NCI-H526 treated with DMSO at 0.1 percent for 48 hours (cell line): ENCODE measurements around the gene GATD1.

Experiments
- DNase-seq: peaks from one replicate; lab custom pipeline; 2025; lab: John Stamatoyannopoulos, UW

Gene GATD1

DNA sequence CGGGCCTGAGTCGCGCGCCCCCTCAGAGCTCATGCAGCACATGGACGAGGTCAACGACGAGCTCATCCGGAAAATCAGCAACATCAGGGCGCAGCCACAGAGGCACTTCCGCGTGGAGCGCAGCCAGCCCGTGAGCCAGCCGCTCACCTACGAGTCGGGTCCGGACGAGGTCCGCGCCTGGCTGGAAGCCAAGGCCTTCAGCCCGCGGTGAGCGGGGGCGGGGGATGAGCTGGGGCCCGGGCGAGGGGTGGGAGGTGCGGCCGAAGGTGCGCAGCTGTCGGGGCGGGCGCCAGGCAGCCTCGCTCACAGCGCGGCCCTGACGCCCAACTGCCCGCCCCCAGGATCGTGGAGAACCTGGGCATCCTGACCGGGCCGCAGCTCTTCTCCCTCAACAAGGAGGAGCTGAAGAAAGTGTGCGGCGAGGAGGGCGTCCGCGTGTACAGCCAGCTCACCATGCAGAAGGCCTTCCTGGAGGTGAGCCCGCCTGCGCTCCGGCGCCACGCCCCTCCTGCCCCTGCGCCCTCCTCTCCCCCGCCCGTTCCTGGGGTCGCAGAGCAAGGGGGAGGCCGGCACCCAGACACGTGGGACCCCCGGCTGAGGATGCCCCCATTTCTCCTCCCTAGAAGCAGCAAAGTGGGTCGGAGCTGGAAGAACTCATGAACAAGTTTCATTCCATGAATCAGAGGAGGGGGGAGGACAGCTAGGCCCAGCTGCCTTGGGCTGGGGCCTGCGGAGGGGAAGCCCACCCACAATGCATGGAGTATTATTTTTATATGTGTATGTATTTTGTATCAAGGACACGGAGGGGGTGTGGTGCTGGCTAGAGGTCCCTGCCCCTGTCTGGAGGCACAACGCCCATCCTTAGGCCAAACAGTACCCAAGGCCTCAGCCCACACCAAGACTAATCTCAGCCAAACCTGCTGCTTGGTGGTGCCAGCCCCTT is 50.7 kb downstream of the GATD1 start:
- peak; percentile 66 for DNase-seq

DNA sequence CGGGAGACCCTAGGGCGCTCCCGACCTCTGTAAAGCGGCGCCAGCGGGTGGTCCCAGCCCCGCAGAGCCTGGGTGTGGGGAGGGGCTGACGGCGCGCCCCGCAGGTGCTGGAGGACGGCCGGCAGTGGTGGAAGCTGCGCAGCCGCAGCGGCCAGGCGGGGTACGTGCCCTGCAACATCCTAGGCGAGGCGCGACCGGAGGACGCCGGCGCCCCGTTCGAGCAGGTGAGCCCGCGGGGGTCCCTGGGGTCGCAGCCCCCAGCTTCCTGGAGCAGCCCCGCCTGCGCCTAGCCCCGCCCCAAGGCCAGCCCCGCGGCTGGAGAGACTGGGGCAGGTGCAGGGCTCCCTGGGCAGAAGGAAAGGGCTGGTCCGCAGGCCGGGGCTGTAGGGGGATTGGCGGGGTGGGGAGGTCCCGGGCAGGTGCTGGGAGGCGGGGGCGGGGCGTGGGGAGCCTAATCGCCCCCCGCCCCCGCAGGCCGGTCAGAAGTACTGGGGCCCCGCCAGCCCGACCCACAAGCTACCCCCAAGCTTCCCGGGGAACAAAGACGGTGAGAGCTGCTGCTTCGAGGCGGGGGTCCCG is 51.6 kb downstream of the GATD1 start:
- no peak for DNase-seq

DNA sequence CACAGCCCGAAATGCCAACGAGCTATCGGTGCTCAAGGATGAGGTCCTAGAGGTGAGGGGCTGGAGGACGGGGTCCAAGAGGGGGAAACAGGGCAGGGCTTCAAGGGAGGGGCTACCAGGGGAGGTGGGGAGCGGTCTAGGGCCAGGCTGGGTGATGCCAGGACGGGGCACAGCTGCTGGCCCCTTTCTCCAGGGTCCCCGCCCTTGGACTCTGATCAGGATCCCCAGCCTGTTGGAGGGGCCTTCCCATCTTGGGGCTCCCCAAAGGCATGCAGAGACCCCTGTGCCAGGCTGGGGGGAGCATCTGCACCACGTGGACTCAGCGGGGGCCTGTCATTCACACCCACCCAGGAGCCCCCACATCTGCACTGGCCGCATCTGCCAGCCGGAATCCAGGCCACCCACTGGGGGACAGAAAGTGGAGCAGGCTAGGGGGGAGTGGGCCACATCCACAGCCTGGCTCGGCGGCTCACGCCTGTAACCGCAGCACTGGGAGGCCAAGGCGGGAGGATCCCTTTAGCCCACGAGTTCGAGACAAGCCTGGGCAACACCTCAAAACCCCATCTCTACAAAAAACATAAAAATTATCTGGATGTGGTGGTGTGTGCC is 52.4 kb downstream of the GATD1 start:
- no peak for DNase-seq

DNA sequence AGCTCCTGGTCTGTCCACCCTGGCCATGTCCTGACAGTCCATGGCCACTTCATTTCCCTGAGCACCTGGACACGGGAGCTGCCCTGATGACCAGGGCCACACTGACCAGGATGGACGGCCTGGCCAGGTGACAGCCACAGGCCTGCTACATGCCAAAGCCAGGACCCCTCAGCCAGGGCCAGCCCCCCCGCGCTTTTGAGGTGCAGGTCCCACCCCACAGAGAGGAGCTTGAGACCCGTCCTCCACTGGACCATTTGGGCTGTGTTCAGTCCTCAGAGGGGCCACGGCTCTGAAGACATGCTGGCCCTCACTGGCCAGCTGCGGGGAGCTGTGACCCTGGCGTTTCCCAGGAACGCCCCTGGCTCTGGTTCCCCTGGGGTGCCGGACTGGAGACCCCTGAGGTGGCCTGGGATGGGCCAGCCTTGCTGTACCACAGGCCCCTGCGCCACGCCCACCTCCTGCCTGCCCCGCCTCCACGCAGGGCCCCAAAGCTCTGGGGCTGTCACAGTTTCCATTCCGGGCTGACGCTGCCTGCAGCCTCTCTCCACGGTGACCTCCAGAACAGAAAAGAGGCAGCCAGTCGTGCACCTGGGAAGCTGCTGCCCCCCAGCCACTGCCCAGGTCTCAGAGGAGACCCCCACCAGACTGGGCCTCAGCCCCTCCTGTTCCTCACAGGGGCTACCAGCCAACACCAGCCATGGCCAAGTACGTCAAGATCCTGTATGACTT is 53.1 kb downstream of the GATD1 start:
- DNase-seq = no peak

DNA sequence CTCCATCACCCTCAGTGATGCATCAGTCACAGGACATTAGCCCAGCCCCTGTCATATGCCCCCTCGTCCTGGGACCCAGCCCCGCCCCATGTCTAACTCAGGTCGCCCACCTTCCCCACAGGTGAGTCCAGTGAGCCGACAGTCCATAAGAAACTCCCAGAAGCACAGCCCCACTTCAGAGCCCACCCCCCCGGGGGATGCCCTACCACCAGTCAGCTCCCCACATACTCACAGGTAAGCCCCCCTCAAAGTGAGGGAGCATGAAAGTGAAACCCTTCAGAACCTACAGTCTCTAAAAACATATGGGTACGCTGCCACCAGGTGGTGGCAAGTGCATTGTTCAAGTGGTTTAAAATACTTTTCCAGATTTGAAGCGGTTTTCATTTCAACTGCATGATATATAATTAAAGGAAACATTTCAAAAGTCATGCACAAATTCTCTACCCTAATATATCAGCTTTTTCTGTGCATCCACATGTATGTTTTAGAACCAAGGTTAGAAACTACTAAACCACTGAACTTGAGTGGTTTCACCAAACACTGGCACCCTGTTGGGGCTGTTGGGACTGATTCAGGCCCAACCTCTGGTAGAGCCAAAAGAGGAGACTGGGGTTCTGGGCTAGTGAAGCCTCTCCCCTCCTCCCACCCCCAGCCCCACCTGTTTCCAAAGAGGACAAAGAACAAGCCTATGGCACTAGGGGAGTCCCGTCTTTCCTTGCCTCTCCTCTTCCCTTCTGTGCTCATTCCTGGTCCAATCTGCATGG is 54.0 kb downstream of the GATD1 start:
- peak; percentile 47 for DNase-seq

DNA sequence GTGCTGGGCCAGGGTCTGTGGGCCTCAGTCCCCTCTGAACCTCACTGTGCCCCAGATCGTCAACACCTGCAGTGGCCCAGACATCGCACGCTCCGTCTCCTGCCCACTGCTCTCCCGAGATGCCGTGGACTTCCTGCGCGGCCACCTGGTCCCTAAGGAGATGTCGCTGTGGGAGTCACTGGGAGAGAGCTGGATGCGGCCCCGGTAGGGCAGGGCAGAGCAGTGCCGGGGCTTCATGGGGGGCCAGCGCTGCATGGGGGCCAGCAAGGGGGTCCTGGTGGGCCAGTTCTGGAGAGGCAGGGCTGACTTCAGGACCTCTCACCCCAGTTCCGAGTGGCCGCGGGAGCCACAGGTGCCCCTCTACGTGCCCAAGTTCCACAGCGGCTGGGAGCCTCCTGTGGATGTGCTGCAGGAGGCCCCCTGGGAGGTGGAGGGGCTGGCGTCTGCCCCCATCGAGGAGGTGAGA is 54.9 kb downstream of the GATD1 start:
- DNase-seq = no peak

DNA sequence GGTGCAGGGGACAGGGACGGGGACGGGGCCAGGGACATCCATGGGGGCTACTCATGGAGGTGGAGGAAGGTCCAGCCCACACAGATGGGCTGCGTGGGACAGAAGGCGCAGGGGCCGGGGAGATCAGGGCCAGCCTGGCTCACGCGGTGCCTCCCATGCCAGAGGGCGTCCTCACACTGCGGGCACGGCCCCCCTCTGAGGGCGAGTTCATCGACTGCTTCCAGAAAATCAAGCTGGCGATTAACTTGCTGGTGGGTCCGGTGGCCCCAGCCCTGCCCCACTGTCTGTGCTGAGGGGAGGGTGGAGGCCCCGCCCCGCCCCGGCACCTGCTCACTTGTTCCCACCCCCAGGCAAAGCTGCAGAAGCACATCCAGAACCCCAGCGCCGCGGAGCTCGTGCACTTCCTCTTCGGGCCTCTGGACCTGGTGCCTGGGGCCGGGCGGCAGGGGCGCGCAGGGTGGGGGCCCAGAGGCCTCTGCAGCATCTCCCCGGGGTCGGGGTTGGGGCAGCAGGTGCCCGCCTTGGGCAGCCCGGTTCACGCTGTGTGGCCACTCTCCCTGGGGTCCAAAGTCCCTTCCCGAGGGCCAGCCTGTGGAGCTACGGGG is 55.4 kb downstream of the GATD1 start:
- peak; percentile 64 for DNase-seq

DNA sequence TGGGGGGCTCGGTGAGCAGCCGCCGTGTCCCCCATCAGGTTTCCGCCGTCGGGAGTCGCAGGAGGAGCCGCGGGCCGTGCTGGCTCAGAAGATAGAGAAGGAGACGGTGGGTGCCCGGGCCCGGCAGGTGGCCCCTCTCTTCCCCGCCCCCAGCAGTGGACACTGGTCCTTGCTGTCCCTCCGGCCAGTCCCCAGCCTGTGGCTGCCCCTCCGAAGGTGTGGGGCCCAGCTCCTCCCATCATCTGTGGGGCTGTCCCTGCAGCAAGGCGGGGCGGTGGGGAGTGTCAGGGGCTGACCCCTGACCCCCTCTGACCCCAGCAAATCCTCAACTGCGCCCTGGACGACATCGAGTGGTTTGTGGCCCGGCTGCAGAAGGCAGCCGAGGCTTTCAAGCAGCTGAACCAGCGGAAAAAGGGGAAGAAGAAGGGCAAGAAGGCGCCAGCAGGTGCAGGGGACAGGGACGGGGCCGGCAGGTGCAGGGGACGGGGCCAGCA is 56.0 kb downstream of the GATD1 start:
- no peak for DNase-seq

DNA sequence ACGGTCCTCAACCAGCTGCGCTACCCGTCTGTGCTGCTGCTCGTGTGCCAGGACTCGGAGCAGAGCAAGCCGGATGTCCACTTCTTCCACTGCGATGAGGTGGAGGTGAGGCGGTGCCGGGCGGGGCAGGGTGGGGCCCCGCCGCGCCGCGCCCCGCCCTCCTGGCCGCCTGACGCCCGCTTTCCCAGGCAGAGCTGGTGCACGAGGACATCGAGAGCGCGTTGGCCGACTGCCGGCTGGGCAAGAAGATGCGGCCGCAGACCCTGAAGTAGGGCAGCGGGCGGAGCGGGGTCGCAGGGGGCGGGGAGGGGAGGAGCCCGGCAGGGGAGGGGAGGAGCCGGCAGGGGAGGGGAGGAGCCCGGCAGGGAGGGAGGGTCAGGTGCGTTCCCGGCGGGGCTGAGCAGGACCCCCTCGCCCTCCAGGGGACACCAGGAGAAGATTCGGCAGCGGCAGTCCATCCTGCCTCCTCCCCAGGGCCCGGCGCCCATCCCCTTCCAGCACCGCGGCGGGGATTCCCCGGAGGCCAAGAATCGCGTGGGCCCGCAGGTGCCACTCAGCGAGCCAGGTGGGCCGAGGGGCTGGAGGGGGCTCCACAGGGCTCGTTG is 56.5 kb downstream of the GATD1 start:
- DNase-seq = peak; percentile 62

DNA sequence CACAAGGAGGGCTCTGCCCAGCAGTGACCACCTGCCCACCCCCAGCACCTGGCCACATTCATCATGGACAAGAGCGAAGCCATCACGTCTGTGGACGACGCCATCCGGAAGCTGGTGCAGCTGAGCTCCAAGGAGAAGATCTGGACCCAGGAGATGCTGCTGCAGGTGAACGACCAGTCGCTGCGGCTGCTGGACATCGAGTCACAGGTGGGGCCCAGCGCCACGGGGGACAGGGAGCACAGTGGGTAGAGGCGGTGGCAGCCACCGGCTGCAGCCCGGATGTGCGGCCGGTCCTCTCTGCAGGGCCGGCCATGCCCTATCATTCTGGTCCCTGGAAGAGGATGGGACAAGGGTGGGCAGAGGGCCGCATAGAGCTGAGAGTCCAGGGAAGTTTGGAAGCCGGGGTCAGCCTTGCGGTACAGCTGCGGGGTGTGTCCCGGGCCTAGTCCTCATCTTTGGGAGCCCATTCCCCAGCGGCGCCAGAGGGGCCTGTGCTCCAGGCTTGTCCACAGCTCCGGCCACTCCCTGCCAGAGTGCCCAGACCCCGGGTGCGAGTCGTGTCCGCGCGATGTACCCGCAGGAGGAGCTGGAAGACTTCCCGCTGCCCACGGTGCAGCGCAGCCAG is 57.2 kb downstream of the GATD1 start:
- no peak for DNase-seq

DNA sequence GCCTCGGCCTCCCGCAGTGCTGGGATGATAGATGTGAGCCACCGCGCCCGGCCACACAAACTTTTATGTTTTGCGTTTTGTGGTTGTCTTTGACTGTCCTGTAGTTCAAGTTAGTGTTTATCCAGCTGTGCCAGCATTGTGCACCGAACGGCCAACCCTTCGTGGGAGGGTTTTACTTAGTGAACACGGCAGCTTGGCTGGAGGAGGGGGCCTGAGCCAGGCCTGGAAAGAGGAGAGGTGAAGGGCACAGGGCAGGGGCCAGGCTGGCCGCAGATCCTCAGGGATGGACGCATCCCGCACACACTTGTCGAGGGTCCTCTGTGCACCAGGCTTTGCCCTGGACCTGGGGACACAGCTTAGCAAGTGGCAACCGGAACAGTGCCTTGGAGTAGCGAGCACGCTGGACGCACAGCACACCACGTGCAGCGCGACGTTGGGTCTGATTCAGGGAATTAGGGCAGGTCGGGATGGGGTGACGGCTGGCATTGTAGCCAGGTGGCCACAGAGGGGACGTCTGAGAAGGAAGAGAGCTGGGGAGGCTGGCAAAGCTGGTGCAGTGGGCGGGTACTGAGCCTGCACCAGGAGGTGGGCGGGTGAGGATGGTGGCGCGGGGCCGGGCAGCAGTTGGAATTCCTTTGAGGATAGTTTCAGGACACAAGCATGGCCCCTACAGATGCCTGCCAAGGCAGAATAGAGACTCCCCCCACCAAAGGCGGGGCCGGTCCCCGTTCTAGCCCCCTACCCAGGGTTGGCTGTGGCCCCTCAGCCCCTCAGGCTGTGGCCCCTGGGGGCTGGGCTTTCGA is 57.9 kb downstream of the GATD1 start:
- no peak for DNase-seq
